EH (cell line): ENCODE results near the gene LATS1.
A peak's percentile ranks its signal among the peaks of the same experiment; 100 is the strongest.
"Not testable (repeated sequence)": the region's sequence is repeated elsewhere in the genome, so short reads cannot be mapped to it uniquely, and the experiment has no call there.

Experiments used
- DNase-seq: peaks from one replicate; pipeline ENCODE4 v3.0.0-alpha.2; 2015; ENCODE audit warnings: low read depth

LATS1 gene

DNA sequence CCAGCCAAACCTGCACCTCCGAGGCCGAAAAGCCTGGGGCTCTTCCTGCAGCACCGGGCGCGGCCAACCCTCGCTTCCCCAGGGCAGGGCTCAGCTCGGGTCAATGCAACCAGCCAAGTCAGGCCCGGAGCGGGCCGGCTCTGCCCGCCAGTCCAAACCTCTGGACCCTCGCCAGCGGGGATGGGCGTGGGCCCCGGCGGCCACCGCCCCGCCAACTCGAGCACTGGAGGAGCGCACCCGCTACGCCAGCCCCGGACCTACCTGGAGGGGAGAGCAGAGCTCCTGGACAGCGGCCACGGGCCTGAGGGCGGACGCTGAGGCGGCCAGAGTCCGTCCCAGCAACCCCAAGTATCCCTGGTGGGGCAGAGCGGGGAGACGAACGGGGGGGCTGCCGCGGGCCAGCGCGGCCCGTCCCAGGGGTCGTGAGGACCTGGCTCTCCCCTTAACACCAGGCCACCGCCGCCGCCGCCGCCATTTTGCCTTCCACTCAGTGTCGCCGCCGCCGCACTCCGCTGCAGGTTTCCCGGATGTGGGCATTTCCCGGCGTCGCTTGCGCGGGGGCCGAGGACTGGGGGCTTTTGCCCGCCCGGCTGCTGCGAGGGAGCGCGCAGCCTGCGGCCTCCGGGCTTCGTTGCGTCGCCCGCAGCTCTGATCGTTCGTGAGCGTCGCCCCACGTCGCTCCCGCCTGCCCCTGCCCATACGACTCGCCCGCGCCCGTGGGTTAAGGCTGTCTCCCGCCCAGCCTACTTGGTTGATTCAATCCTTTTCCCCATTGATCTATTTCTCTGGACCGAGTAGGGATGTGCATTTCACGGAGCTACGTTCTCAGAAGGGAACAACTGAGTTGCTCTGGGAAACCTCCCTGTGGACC lies at the start of gene LATS1:
Gene LATS1, minus strand, starts transcription at position 514 of the 871 bp plus-strand sequence. CDS start 15,975 bp downstream, outside the sequence.
- peak; percentile 91 for DNase-seq

- peak; percentile 70 for DNase-seq
Measured at GRCh38 chr6:149766156-149766769, 48.4 kb upstream of the LATS1 start.

- no peak for DNase-seq
Measured at GRCh38 chr6:149763866-149764265, 46.0 kb upstream of the LATS1 start.

DNA sequence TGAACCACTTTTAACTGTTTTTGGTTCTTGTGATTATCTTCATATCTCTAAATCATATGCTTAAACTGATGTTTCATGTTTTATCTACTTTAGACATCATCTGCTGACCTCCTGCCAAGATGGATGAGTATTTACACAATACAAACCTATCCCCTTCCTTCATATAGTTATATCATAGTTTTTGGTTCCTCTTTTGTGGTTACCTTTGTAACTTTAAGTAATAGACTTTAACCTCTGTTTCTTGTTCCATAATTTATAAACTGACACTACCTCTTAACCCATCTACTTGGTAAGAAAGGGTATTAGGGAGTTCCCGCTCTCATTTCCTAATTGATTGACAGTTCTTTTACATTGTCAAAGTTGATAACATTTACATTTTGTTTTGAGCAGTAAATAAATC lies 43.5 kb upstream of the LATS1 start:
- no peak for DNase-seq

DNA sequence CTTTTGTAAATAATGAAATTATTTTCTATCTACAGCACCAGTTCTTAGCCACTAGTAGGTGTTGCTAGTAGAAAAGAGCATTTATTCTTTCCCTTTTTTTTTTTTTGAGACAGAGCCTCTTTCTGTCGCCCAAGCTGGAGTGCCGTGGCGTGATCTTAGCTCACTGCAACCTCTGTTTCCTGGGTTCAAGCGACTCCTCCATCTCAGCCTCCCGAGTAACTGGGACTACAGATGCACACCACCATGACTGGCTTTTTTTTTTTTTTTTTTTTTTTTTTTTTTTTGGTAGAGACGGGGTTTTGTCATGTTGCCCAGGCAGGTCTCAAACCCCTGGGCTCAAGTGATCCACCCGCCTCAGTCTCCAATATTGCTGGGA lies 38.3 kb upstream of the LATS1 start:
- no peak for DNase-seq

GRCh38 chr6:149755300-149756260 lies 37.7 kb upstream of the LATS1 start:
- DNase-seq, result no peak

- DNase-seq, result no peak
Measured at GRCh38 chr6:149754548-149754947, 36.6 kb upstream of the LATS1 start.

DNA sequence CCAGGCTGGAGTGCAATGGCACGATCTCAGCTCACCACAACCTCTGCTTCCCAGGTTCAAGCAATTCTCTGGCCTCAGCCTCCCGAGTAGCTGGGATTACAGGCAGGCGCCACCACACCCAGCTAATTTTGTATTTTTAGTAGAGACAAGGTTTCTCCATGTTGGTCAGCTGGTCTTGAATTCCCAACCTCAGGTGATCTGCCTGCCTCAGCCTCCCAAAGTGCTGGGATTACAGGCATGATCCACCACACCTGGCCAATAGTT lies 35.4 kb upstream of the LATS1 start:
- DNase-seq, result not testable (repeated sequence)

- no peak for DNase-seq
Measured at GRCh38 chr6:149752600-149753373, 34.9 kb upstream of the LATS1 start.

DNA sequence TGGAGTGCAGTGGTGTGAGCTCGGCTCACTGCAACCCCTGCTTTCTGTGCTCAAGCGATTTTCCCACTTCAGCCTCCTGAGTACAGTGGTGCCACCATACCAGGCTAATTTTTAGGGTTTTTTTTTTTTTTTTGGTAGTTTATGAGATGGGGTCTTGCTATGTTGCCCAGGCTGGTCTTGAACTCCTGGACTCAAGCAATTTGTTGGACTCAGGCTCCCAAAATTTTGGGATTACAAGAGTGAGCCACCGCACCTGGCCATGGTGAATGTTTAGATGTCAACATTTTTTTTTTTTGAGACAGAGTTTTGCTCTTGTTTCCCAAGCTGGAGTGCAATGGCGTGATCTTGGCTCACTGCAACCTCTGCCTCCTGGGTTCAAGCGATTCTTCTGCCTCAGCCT lies 34.0 kb upstream of the LATS1 start:
- DNase-seq, result not testable (repeated sequence)

DNA sequence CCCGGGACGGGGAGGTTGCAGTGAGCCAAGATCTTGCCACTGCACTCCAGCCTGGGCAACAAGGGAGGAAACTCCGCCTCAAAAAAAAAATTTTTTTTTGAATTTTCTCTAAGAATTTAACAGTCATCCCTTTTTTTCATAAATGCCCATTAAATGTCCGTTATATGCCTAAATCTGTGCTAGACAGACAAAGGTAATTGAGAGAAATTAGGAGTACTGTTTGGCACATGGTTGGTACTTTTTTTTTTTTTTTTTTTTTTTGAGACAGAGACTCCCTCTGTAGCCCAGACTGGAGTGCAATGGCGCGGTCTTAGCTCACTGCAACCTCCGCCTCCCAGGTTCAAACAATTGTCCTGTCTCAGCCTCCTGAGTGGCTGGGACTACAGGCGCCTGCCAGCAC lies 33.3 kb upstream of the LATS1 start:
- DNase-seq, result no peak

- DNase-seq, result peak; percentile 71
Measured at GRCh38 chr6:149750136-149750609, 32.3 kb upstream of the LATS1 start.

DNA sequence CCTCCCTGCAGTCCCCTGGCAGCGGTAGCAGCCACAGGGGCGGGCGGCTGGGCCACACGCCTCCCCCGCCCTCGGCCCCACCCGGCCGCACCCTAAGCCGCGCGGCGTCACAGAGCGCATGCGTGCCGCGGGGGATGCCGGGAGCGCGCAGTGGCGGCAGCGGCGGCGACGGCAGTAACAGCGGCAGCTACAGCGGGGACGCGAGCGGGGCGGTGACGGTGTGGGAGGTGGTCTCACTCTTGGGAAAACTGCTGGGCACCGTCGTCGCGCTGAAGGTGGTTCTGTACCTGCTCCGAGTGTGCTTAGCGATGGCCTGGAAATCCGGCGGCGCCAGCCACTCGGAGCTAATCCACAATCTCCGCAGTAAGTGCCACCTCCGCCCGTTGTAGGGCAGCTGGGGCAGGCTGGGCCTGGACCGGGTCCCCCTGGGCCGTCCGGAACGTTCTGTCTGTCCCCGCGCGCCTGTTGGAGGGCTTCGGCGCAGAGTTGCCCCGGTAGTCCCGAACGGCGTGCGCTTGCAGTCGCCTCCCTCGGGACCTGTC lies 31.8 kb upstream of the LATS1 start, which contains the start of gene PCMT1:
Gene PCMT1, plus strand, starts transcription at position 148 of the 542 bp plus-strand sequence. Its CDS starts 161 bp downstream, at position 309.
- DNase-seq, result peak; percentile 96

GRCh38 chr6:149749082-149749593 lies 31.2 kb upstream of the LATS1 start:
- not testable (repeated sequence) for DNase-seq

DNA sequence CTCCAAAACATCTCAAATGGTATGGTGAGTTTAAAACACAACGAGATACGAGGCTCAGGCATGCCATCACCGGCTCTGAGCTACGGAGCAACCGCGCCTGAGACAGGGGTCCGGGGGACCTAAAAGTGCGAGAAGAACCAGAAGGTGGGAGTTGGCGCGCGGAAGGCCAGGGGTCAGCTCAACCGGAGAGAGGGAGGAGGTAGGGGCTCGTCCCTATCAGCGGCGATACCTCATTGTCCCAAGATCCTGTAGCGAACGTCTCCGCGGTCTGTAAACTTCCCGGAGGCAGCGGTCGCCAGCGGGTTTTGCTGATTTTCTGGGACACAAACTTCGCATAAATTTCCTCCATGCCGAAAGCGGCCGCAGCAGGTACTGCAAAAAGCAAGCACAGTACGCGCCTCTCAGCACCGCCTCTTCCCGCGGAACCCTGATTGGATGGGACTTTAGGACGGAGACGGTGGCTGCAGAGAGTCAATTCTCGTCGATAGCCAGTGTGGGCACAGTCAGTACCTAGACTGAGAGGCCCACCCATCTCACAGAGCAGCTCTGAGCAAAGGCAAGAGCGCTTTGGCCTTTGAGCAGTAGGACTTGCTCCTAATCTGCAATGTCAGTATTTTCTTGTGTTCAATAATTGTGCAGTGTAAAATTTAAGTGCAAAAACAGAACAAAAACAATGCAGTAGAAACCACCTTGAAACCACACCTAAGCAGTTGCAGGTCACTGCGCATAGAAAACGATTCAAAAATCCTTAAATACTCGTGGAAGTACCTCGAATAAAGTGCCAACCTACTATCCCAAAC lies 28.4 kb upstream of the LATS1 start, which contains the start of gene NUP43:
Gene NUP43, minus strand, starts transcription at position 383 of the 800 bp plus-strand sequence. Its CDS starts 34 bp downstream, at position 349.
- peak; percentile 93 for DNase-seq

GRCh38 chr6:149745252-149745651 lies 27.4 kb upstream of the LATS1 start:
- DNase-seq, result not testable (repeated sequence)

- DNase-seq, result no peak
Measured at GRCh38 chr6:149734915-149735314, 17.0 kb upstream of the LATS1 start.

- no peak for DNase-seq
Measured at GRCh38 chr6:149733089-149733720, 15.3 kb upstream of the LATS1 start.

- DNase-seq, result no peak
Measured at GRCh38 chr6:149729824-149730223, 11.9 kb upstream of the LATS1 start.
